Upper lobe of left lung (tissue), 4 donors: ENCODE results near the gene TSPAN5.

Source experiments
- POLR2A ChIP-seq, 4 donors: fragments of 450-650 bp; IDR thresholded peaks; one replicate each; pipeline ENCODE4 v1.5.1; 2016 to 2017; ENCODE audit warnings: antibody characterized with exemption in 4 of 4, mild to moderate bottlenecking in 2 of 4
- POLR2AphosphoS5 ChIP-seq, 2 donors: sonication (generic); formaldehyde crosslinking; IDR thresholded peaks; one replicate each; pipeline ENCODE4 v1.5.1; 2017; ENCODE audit warnings: antibody characterized with exemption in 2 of 2
- TF ChIP-seq, protein P1 (sequence below), 6 experiments: fragments of 450-650 bp in 4 of 6; fragments of 200-600 bp in 2 of 6; sonication (generic) in 2 of 6; IDR thresholded peaks; one replicate each; pipeline ENCODE4 v1.5.1; 2016 to 2019; ENCODE audit warnings: antibody characterized with exemption in 6 of 6

DNA sequence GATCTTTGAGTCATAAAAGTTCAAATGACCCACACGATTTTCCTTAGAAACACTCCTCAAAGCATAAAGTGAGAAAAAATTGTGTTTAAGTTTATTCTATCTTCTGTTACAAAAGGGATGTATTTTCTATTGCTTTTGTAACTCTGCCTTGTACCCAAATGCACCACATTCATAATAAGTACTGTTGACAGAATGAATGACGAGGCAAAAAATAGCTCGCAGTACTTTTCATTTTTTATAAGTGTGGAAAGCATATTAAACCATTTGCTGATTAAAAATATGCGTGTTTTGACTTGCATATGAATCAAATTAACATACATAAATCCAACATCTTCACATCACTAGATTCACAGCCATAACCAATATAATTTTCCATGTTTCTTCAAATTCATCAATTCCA is 11.2 kb upstream of the TSPAN5 start:
- TF ChIP-seq, protein P1, sequence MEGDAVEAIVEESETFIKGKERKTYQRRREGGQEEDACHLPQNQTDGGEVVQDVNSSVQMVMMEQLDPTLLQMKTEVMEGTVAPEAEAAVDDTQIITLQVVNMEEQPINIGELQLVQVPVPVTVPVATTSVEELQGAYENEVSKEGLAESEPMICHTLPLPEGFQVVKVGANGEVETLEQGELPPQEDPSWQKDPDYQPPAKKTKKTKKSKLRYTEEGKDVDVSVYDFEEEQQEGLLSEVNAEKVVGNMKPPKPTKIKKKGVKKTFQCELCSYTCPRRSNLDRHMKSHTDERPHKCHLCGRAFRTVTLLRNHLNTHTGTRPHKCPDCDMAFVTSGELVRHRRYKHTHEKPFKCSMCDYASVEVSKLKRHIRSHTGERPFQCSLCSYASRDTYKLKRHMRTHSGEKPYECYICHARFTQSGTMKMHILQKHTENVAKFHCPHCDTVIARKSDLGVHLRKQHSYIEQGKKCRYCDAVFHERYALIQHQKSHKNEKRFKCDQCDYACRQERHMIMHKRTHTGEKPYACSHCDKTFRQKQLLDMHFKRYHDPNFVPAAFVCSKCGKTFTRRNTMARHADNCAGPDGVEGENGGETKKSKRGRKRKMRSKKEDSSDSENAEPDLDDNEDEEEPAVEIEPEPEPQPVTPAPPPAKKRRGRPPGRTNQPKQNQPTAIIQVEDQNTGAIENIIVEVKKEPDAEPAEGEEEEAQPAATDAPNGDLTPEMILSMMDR (IDR thresholded peaks at IDR 0.05), result no peak
- TF ChIP-seq POLR2AphosphoS5 (IDR thresholded peaks at IDR 0.05) (no peak), POLR2A (IDR thresholded peaks at IDR 0.05) (no peak)
